Activated CD4-positive, alpha-beta memory T cell treated with anti-CD3 and anti-CD28 coated beads for 36 hours (primary cell): ENCODE results near the gene JAG2. TPM values are rescaled to one million over a fixed set of nuclear protein-coding genes. Genes with fewer than 3 reads are reported as not detected.

Source experiments
- CTCF ChIA-PET: fragments of 350-600 bp; sonication (Branson Sonifier 250); formaldehyde crosslinking; loops from one replicate; lab custom pipeline; 2021; ENCODE audit warnings: antibody characterized with exemption, inconsistent platforms; lab: Charles Lee
- POLR2A ChIA-PET: fragments of 350-600 bp; sonication (Branson Sonifier 250); formaldehyde crosslinking; loops from one replicate; lab custom pipeline; 2021; ENCODE audit warnings: antibody characterized with exemption; lab: Charles Lee
- DNase-seq: peaks from one replicate; pipeline ENCODE4 v3.0.0-alpha.2; 2020
- H3K27ac Mint-ChIP-seq: one replicate; pipeline ENCODE4 v1.8.0; 2021; ENCODE audit warnings: mixed read lengths
- H3K27me3 Mint-ChIP-seq: one replicate; pipeline ENCODE4 v1.8.0; 2021; ENCODE audit warnings: mixed read lengths
- H3K36me3 Mint-ChIP-seq: one replicate; pipeline ENCODE4 v1.8.0; 2021; ENCODE audit warnings: mixed read lengths
- H3K4me1 Mint-ChIP-seq: one replicate; pipeline ENCODE4 v1.8.0; 2021; ENCODE audit warnings: low read depth, mixed read lengths
- H3K4me3 Mint-ChIP-seq: one replicate; pipeline ENCODE4 v1.8.0; 2021; ENCODE audit warnings: mild to moderate bottlenecking, mixed read lengths
- H3K9me3 Mint-ChIP-seq: one replicate; pipeline ENCODE4 v1.8.0; 2021; ENCODE audit warnings: mixed read lengths
- intact Hi-C: fragments of 100-400 bp; cut with micrococcal nuclease; formaldehyde crosslinking; loops from one replicate; pipeline ENCODE4 v1.15.1; 2023
- total RNA-seq, 2 experiments: library from RNA; stranded (reverse); gene quantifications; one replicate each; pipeline ENCODE4 v1.2.3, GENCODE V29; 2021

Gene JAG2
- total RNA-seq, 2 experiments from 2014 or later: 1.6 to 2.4 TPM

- Mint-ChIP-seq H3K9me3 (peaks cover 27% of the 10 kb centered on the region), H3K4me1 (no peaks in the 10 kb centered on the region), H3K4me3 (no peak overlapping the region), H3K36me3 (peaks cover 2% of the 10 kb centered on the region), H3K27ac (no peak overlapping the region), H3K27me3 (peaks cover 6% of the 10 kb centered on the region)
- DNase-seq: no peak
- ChIA-PET CTCF (no interaction called here), POLR2A (no interaction called here)
- intact Hi-C loops: no loop called here
These were observed 31.9 kb downstream of the JAG2 start for GRCh38 chr14:105136401-105137322.

- Mint-ChIP-seq H3K36me3 (no peaks in the 10 kb centered on the region), H3K9me3 (peaks cover 25% of the 10 kb centered on the region), H3K4me1 (no peaks in the 10 kb centered on the region), H3K27ac (no peak overlapping the region), H3K27me3 (peaks cover 6% of the 10 kb centered on the region), H3K4me3 (no peak overlapping the region)
- intact Hi-C loops: no loop called here
- DNase-seq: no peak
- POLR2A ChIA-PET: no interaction called here
- CTCF ChIA-PET: interaction anchor here (0.6 kb wide), 2 partner anchors 297 to 309 kb away, joined by 3 read pairs; no protein-coding TSS in a partner anchor
These were observed 32.7 kb downstream of the JAG2 start for GRCh38 chr14:105135700-105136395.

GRCh38 chr14:105132921-105133654 lies 35.5 kb downstream of the JAG2 start:
- CTCF ChIA-PET: no interaction called here
- Mint-ChIP-seq H3K4me3 (no peak overlapping the region), H3K4me1 (no peaks in the 10 kb centered on the region), H3K27ac (no peak overlapping the region), H3K27me3 (peaks cover 10% of the 10 kb centered on the region), H3K36me3 (no peaks in the 10 kb centered on the region), H3K9me3 (peaks cover 10% of the 10 kb centered on the region)
- no peak for DNase-seq
- POLR2A ChIA-PET: no interaction called here
- intact Hi-C loops: no loop called here

GRCh38 chr14:105131241-105131640 lies 37.3 kb downstream of the JAG2 start:
- Mint-ChIP-seq H3K27ac (no peak overlapping the region), H3K27me3 (peaks cover 10% of the 10 kb centered on the region), H3K36me3 (no peaks in the 10 kb centered on the region), H3K4me3 (no peak overlapping the region), H3K4me1 (no peaks in the 10 kb centered on the region), H3K9me3 (peaks cover 10% of the 10 kb centered on the region)
- CTCF ChIA-PET: no interaction called here
- POLR2A ChIA-PET: interaction anchor here (0.6 kb wide), 1 partner anchor 159 kb away, joined by 4 read pairs; no protein-coding TSS in a partner anchor
- intact Hi-C loops: no loop called here
- DNase-seq: no peak

GRCh38 chr14:105128059-105128458 lies 40.5 kb downstream of the JAG2 start:
- ChIA-PET CTCF (interaction anchor here (2.1 kb wide), 1 partner anchor 38 kb away, joined by 8 read pairs; no protein-coding TSS in a partner anchor), POLR2A (no interaction called here)
- H3K36me3 Mint-ChIP-seq: no peaks in the 10 kb centered on the region
- H3K4me1 Mint-ChIP-seq: no peaks in the 10 kb centered on the region
- H3K27ac Mint-ChIP-seq: no peak overlapping the region
- H3K9me3 Mint-ChIP-seq: peaks cover 6% of the 10 kb centered on the region
- H3K4me3 Mint-ChIP-seq: no peak overlapping the region
- intact Hi-C loops: no loop called here
- DNase-seq: no peak
- H3K27me3 Mint-ChIP-seq: peaks cover 6% of the 10 kb centered on the region

- no peak for DNase-seq
- intact Hi-C loops: no loop called here
- Mint-ChIP-seq H3K4me1 (no peaks in the 10 kb centered on the region), H3K36me3 (no peaks in the 10 kb centered on the region), H3K27me3 (peaks cover 7% of the 10 kb centered on the region), H3K27ac (no peak overlapping the region), H3K4me3 (no peak overlapping the region), H3K9me3 (peaks cover 7% of the 10 kb centered on the region)
- POLR2A ChIA-PET: no interaction called here
- CTCF ChIA-PET: no interaction called here
These were observed 41.6 kb downstream of the JAG2 start for GRCh38 chr14:105126981-105127329.

- CTCF ChIA-PET: no interaction called here
- POLR2A ChIA-PET: no interaction called here
- no peak overlapping the region for H3K4me3 Mint-ChIP-seq
- no peaks in the 10 kb centered on the region for H3K36me3 Mint-ChIP-seq
- no peak overlapping the region for H3K27ac Mint-ChIP-seq
- no peak for DNase-seq
- peaks cover 12% of the 10 kb centered on the region for H3K9me3 Mint-ChIP-seq
- no peaks in the 10 kb centered on the region for H3K4me1 Mint-ChIP-seq
- H3K27me3 Mint-ChIP-seq: peaks cover 9% of the 10 kb centered on the region
- intact Hi-C loops: no loop called here
These were observed 42.2 kb downstream of the JAG2 start for GRCh38 chr14:105126126-105126980.

- Mint-ChIP-seq H3K4me3 (no peak overlapping the region), H3K36me3 (peaks cover 2% of the 10 kb centered on the region), H3K27me3 (peaks cover 11% of the 10 kb centered on the region), H3K27ac (no peak overlapping the region), H3K9me3 (peaks cover 19% of the 10 kb centered on the region), H3K4me1 (no peaks in the 10 kb centered on the region)
- DNase-seq: no peak
- intact Hi-C loops: no loop called here
- ChIA-PET POLR2A (no interaction called here), CTCF (interaction anchor here (0.7 kb wide), 1 partner anchor 141 kb away, joined by 4 read pairs; no protein-coding TSS in a partner anchor)
These were observed 43.8 kb downstream of the JAG2 start for GRCh38 chr14:105124823-105125222.

- H3K36me3 Mint-ChIP-seq: peaks cover 2% of the 10 kb centered on the region
- no peak overlapping the region for H3K4me3 Mint-ChIP-seq
- DNase-seq: no peak
- H3K9me3 Mint-ChIP-seq: peaks cover 19% of the 10 kb centered on the region
- ChIA-PET CTCF (interaction anchor here (0.7 kb wide), 1 partner anchor 142 kb away, joined by 4 read pairs; no protein-coding TSS in a partner anchor), POLR2A (no interaction called here)
- H3K27ac Mint-ChIP-seq: no peak overlapping the region
- peaks cover 7% of the 10 kb centered on the region for H3K27me3 Mint-ChIP-seq
- intact Hi-C loops: no loop called here
- no peaks in the 10 kb centered on the region for H3K4me1 Mint-ChIP-seq
These were observed 44.4 kb downstream of the JAG2 start for GRCh38 chr14:105123981-105124765.

- H3K4me3 Mint-ChIP-seq: no peak overlapping the region
- no peak for DNase-seq
- H3K27me3 Mint-ChIP-seq: peaks cover 9% of the 10 kb centered on the region
- ChIA-PET CTCF (no interaction called here), POLR2A (no interaction called here)
- intact Hi-C loops: no loop called here
- H3K27ac Mint-ChIP-seq: no peak overlapping the region
- H3K4me1 Mint-ChIP-seq: no peaks in the 10 kb centered on the region
- H3K9me3 Mint-ChIP-seq: peaks cover 19% of the 10 kb centered on the region
- H3K36me3 Mint-ChIP-seq: peaks cover 2% of the 10 kb centered on the region
These were observed 45.4 kb downstream of the JAG2 start for GRCh38 chr14:105123064-105123665.
